ENCODE measurements around the gene WDR36.

WDR36 gene

DNA sequence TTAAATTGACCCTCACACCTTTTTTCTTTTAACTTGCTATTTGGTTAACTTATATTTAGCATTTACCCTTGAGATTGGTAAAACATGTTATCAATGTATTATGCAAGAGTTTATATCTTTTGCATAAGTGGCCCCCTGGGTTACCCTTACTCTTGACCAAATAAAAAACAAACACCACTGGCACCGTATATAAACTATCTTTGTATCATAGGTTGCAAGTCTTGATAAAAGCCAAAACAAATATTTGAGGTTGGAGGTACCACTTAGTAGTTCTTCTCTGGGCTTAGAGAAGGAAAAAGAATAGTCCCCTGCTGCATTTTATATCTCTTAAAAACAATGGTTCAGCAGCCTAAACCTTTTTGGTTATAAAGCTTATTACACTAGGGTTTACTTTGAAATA lies 61.3 kb downstream of the WDR36 start:
- Mint-ChIP-seq H3K36me3 (ENCODE audit: low read depth) (no peaks in the 10 kb centered on the region), H3K9me3 (no peaks in the 10 kb centered on the region), H3K27me3 (ENCODE audit: low read depth, poor library complexity) (peaks cover 20% of the 10 kb centered on the region), H3K4me1 (no peaks in the 10 kb centered on the region), H3K27ac (no peak overlapping the region), H3K4me3 (no peak overlapping the region)
- TF ChIP-seq, protein P1, sequence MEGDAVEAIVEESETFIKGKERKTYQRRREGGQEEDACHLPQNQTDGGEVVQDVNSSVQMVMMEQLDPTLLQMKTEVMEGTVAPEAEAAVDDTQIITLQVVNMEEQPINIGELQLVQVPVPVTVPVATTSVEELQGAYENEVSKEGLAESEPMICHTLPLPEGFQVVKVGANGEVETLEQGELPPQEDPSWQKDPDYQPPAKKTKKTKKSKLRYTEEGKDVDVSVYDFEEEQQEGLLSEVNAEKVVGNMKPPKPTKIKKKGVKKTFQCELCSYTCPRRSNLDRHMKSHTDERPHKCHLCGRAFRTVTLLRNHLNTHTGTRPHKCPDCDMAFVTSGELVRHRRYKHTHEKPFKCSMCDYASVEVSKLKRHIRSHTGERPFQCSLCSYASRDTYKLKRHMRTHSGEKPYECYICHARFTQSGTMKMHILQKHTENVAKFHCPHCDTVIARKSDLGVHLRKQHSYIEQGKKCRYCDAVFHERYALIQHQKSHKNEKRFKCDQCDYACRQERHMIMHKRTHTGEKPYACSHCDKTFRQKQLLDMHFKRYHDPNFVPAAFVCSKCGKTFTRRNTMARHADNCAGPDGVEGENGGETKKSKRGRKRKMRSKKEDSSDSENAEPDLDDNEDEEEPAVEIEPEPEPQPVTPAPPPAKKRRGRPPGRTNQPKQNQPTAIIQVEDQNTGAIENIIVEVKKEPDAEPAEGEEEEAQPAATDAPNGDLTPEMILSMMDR (IDR thresholded peaks at IDR 0.05), result no peak
- no peak for DNase-seq

GRCh38 chr5:111153945-111154344 lies 61.8 kb downstream of the WDR36 start:
- H3K27ac Mint-ChIP-seq, result no peak overlapping the region
- no peaks in the 10 kb centered on the region for H3K4me1 Mint-ChIP-seq
- no peaks in the 10 kb centered on the region for H3K36me3 Mint-ChIP-seq (ENCODE audit: low read depth)
- H3K27me3 Mint-ChIP-seq (ENCODE audit: low read depth, poor library complexity), result peaks cover 16% of the 10 kb centered on the region
- no peak overlapping the region for H3K4me3 Mint-ChIP-seq
- DNase-seq, result no peak
- TF ChIP-seq, protein P1 (IDR thresholded peaks at IDR 0.05), result no peak
- H3K9me3 Mint-ChIP-seq, result no peaks in the 10 kb centered on the region

DNA sequence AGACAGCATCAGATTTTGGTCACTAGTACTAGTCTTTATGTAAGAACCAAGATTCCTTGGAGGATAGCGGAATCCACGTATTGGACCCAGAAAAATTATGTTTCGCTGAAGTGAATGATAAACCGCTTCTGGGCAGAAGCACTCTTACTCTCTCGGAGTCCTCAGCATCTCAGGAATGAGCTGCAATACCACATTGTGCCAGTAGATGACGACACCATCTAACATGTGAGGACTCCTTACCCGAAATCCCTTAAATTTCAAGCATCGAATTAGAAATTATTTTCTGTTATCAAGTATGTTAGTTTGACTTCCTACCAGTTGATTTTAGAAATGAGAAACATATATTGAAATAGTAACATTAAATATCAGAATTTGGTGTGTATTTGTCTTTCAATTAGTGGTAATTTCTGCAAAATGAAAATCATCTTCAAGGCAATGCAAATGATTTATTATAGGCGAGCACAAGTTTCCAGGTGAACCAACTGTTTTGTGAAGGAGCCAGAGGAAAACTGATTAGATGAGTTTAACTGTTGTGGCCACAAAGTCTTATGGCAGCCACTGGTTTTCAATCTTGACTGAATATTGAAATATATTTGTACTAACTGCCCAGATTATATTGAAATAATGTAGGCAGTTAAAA lies 66.1 kb downstream of the WDR36 start:
- Mint-ChIP-seq H3K4me1 (no peaks in the 10 kb centered on the region), H3K9me3 (no peaks in the 10 kb centered on the region)
- TF ChIP-seq, protein P1 (IDR thresholded peaks at IDR 0.05), result peak; percentile 100

DNA sequence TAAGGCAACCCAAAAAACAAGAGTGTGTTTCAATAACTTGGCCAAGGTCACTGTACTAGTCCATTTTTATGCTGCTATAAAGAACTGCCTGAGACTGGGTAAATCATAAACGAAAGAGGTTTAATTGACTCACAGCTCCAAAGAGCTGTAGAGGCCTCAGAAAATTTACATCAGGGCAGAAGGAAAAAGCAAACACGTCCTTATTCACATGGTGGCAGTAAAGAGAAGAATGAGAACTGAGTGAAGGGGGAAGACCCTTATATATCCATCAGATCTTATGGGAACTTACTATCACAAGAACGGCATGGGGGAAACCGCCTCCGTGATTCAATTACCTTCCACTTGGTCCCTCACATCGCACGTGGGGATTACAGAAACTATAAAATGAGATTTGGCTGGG lies 67.7 kb downstream of the WDR36 start:
- DNase-seq, result no peak
- Mint-ChIP-seq H3K4me1 (peaks cover 12% of the 10 kb centered on the region), H3K36me3 (ENCODE audit: low read depth) (no peaks in the 10 kb centered on the region), H3K27me3 (ENCODE audit: low read depth, poor library complexity) (peaks cover 10% of the 10 kb centered on the region), H3K27ac (no peak overlapping the region), H3K9me3 (no peaks in the 10 kb centered on the region), H3K4me3 (no peak overlapping the region)
- TF ChIP-seq, protein P1 (IDR thresholded peaks at IDR 0.05), result no peak

More for the DNA sequence above, 66.1 kb downstream of the WDR36 start:
- peak; percentile 84 for DNase-seq
- peaks cover 10% of the 10 kb centered on the region for H3K27me3 Mint-ChIP-seq (ENCODE audit: low read depth, poor library complexity)
- no peak overlapping the region for H3K4me3 Mint-ChIP-seq
- H3K27ac Mint-ChIP-seq, result no peak overlapping the region
- no peaks in the 10 kb centered on the region for H3K36me3 Mint-ChIP-seq (ENCODE audit: low read depth)

DNA sequence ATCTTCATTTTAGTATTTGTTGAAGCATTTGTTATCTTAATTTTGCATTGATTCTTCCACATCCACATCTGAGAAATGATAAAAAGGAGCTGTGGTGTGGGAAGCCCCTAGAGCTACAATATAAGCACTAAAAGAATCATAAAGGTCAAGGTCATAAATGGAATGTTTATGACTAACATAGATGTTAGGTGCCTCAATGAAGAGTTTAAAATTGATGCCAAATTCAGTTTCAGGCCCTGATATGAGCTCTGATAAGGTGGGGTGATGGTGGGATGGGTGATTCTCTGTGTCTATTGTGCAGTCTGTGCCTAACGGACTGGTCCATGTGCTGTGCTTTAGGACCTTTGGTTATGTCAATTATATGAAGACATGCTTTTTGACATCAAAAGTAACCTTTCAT lies 70.9 kb downstream of the WDR36 start:
- Mint-ChIP-seq H3K27ac (no peak overlapping the region), H3K4me3 (no peak overlapping the region), H3K36me3 (ENCODE audit: low read depth) (no peaks in the 10 kb centered on the region), H3K9me3 (no peaks in the 10 kb centered on the region), H3K27me3 (ENCODE audit: low read depth, poor library complexity) (no peaks in the 10 kb centered on the region), H3K4me1 (peaks cover 12% of the 10 kb centered on the region)
- TF ChIP-seq, protein P1 (IDR thresholded peaks at IDR 0.05), result no peak
- no peak for DNase-seq

DNA sequence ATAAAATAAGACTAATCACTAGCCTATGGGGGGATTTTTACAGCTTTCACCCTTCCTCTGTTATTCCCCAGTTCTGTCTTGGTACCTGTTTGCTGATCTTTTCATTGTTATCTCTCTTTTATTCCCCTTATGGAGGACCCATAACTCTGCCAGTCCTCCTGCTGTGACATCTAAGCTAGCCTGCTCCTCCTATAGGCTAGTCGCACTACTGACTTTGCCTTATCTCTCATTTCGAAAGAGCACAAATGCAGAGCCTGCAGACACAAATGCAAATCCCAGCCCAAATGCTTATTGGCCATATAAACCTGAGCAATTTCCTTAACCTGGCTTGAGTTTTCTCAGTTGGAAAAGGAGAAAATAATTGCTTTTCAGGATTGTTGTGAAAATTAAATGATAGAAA lies 72.9 kb downstream of the WDR36 start:
- TF ChIP-seq, protein P1 (IDR thresholded peaks at IDR 0.05), result no peak
- Mint-ChIP-seq H3K9me3 (no peaks in the 10 kb centered on the region), H3K4me1 (peaks cover 12% of the 10 kb centered on the region), H3K4me3 (no peak overlapping the region), H3K27ac (peak overlapping the region; percentile 5), H3K36me3 (ENCODE audit: low read depth) (no peaks in the 10 kb centered on the region), H3K27me3 (ENCODE audit: low read depth, poor library complexity) (no peaks in the 10 kb centered on the region)
- DNase-seq, result no peak

All from nephron progenitor cell (in vitro differentiated cells).